Measurements from ENCODE around the gene GULP1.

- TF ChIP-seq CTCF (IDR thresholded peaks at IDR 0.05): no peak
- TF ChIP-seq POLR2A (IDR thresholded peaks at IDR 0.05): no peak
- no peak for TF ChIP-seq POLR2AphosphoS5 (IDR thresholded peaks at IDR 0.05; ENCODE audit: insufficient read depth in 1 of 2, low read depth in 1 of 2)
These were observed 36.7 kb downstream of the GULP1 start for GRCh38 chr2:188328419-188328818.

Data from vagina (tissue), 2 donors.